Endothelial cell of umbilical vein (primary cell): ENCODE results near the gene RNF43. TPM values are rescaled to one million over a fixed set of nuclear protein-coding genes. Genes with fewer than 3 reads are reported as not detected.

Experiments used
- BruUV-seq: library from RNA; stranded (reverse); fragments of 400-500 nt; replicated peaks from 2 replicates; lab custom pipeline; 2021; lab: Mats Ljungman, UMichigan
- CTCF ChIA-PET: fragments of 300-600, 350-600 bp; sonication (Branson Sonifier 250); formaldehyde crosslinking; loops from one replicate; lab custom pipeline; 2021; ENCODE audit warnings: antibody characterized with exemption, inconsistent platforms; lab: Charles Lee
- POLR2A ChIA-PET: fragments of 300-600, 350-600 bp; sonication (Branson Sonifier 250); formaldehyde crosslinking; loops from one replicate; lab custom pipeline; 2021; ENCODE audit warnings: antibody characterized with exemption, inconsistent platforms; lab: Charles Lee
- DNase-seq: peaks from one replicate; pipeline ENCODE4 v3.0.0-alpha.2; 2011; ENCODE audit warnings: low read depth, low spot score
- FAIRE-seq: peaks from 2 replicates; lab custom pipeline; 2011; peaks lifted over from hg19 to GRCh38; lab: Jason Lieb, UNC
- H2AFZ ChIP-seq: 2 replicates; pipeline ENCODE4 v1.6.0; 2012; ENCODE audit warnings: low read depth, low read length, control low read depth, inconsistent platforms
- H3K27ac ChIP-seq: 2 replicates; pipeline ENCODE4 v1.5.1; 2011; ENCODE audit warnings: low read depth, mild to moderate bottlenecking, control low read depth, low read length, moderate library complexity; ENCODE audit not compliant: insufficient read depth
- H3K27me3 ChIP-seq, 2 experiments: 2 replicates each; pipeline versions ENCODE4 v1.6.0 to v1.6.1; 2011; ENCODE audit warnings: low read length in 2 of 2, mixed read lengths in 1 of 2; ENCODE audit not compliant: control insufficient read depth in 2 of 2, insufficient read depth in 2 of 2
- H3K36me3 ChIP-seq, 2 experiments: 2 replicates in 1 of 2; 3 replicates in 1 of 2; pipeline ENCODE4 v1.5.1; 2011; ENCODE audit warnings: low read length in 2 of 2, mild to moderate bottlenecking in 1 of 2, moderate library complexity in 1 of 2; ENCODE audit not compliant: control insufficient read depth in 2 of 2, insufficient read depth in 2 of 2; ENCODE audit errors: extremely low read depth in 1 of 2
- H3K4me1 ChIP-seq: 3 replicates; pipeline ENCODE4 v1.5.1; 2011; ENCODE audit warnings: mild to moderate bottlenecking, low read length; ENCODE audit not compliant: control insufficient read depth, insufficient read depth; ENCODE audit errors: extremely low read depth
- H3K4me2 ChIP-seq: 2 replicates; pipeline ENCODE4 v1.6.1; 2011; ENCODE audit warnings: low read length, control low read depth, mixed read lengths; ENCODE audit not compliant: insufficient read depth
- H3K4me3 ChIP-seq, 3 experiments: fragments of 200-600 bp in 1 of 3; sonication (generic), shearing (Covaris generic) in 1 of 3; replicated peaks in 1 of 3; 2 replicates each; pipeline ENCODE4 v1.5.1; 2011 to 2016; ENCODE audit warnings: control low read depth in 3 of 3, low read length in 3 of 3, mild to moderate bottlenecking in 2 of 3, inconsistent platforms in 1 of 3, low read depth in 1 of 3, moderate library complexity in 1 of 3; ENCODE audit not compliant: insufficient read depth in 1 of 3
- H3K79me2 ChIP-seq: 2 replicates; pipeline ENCODE4 v1.6.0; 2012; ENCODE audit warnings: low read length, inconsistent platforms; ENCODE audit not compliant: control insufficient read depth, insufficient read depth
- H3K9ac ChIP-seq: replicated peaks from 2 replicates; pipeline ENCODE3; 2011; ENCODE audit warnings: low read length, control low read depth; ENCODE audit not compliant: insufficient read depth; ENCODE audit errors: extremely low read depth
- H3K9me1 ChIP-seq: replicated peaks from 3 replicates; pipeline ENCODE4 v1.6.0; 2011; ENCODE audit warnings: mild to moderate bottlenecking, low read length; ENCODE audit not compliant: control insufficient read depth, insufficient read depth; ENCODE audit errors: extremely low read depth
- H3K9me3 ChIP-seq: replicated peaks from 2 replicates; pipeline ENCODE4 v1.5.1; 2012; ENCODE audit warnings: low read length, inconsistent platforms; ENCODE audit not compliant: control insufficient read depth, insufficient read depth
- H4K20me1 ChIP-seq: replicated peaks from 2 replicates; pipeline ENCODE3; 2011; ENCODE audit warnings: mild to moderate bottlenecking, low read length; ENCODE audit not compliant: control insufficient read depth, insufficient read depth; ENCODE audit errors: extremely low read depth
- CTCF ChIP-seq, 2 donors: IDR thresholded peaks; 1 replicate in 1 of 2; 2 replicates in 1 of 2; pipeline ENCODE4 v1.5.1; 2011; ENCODE audit warnings: low read length in 2 of 2, mild to moderate bottlenecking in 2 of 2, moderate library complexity in 2 of 2, control low read depth in 1 of 2, inconsistent platforms in 1 of 2, low read depth in 1 of 2; ENCODE audit not compliant: insufficient read depth in 1 of 2; ENCODE audit errors: extremely low read depth in 1 of 2
- EZH2 ChIP-seq: IDR thresholded peaks from 2 replicates; pipeline ENCODE4 v1.6.1; 2012; ENCODE audit warnings: borderline replicate concordance, low read depth, mild to moderate bottlenecking, moderate library complexity, low read length, inconsistent platforms; ENCODE audit not compliant: severe bottlenecking
- FOS ChIP-seq: IDR thresholded peaks from 2 replicates; pipeline ENCODE4 v1.6.1; 2011; ENCODE audit warnings: mild to moderate bottlenecking, low read length, moderate library complexity, borderline replicate concordance; ENCODE audit not compliant: insufficient read depth
- GATA2 ChIP-seq: IDR thresholded peaks from 2 replicates; pipeline ENCODE4 v1.7.0; 2011; ENCODE audit warnings: low read depth, mild to moderate bottlenecking, moderate library complexity, mixed read lengths, low read length; ENCODE audit not compliant: insufficient read length, insufficient read depth
- JUN ChIP-seq: IDR thresholded peaks from 2 replicates; pipeline ENCODE4 v1.6.1; 2011; ENCODE audit warnings: borderline replicate concordance, low read depth; ENCODE audit not compliant: insufficient read length, insufficient read depth
- MAX ChIP-seq: IDR thresholded peaks from 2 replicates; pipeline ENCODE4 v1.6.1; 2011; ENCODE audit not compliant: insufficient read depth, insufficient read length
- MYC ChIP-seq: IDR thresholded peaks from one replicate; pipeline ENCODE4 v1.6.1; 2011; ENCODE audit warnings: mild to moderate bottlenecking, low read depth, low read length
- POLR2A ChIP-seq: IDR thresholded peaks from 2 replicates; pipeline ENCODE4 v1.6.1; 2012; ENCODE audit warnings: low read depth, mild to moderate bottlenecking, control low read depth, low read length
- POLR2AphosphoS5 ChIP-seq: IDR thresholded peaks from 2 replicates; pipeline ENCODE4 v1.6.1; 2012; ENCODE audit warnings: low read depth, mild to moderate bottlenecking, control low read depth, low read length, moderate library complexity; ENCODE audit not compliant: insufficient read depth
- dilution Hi-C: fragments of 300-500 bp; cut with MboI; formaldehyde crosslinking; loops from one replicate; pipeline ENCODE4 v1.15.0; 2019; ENCODE audit warnings: low sequenced_read_pairs; ENCODE audit not compliant: extremely low pct_ligation_motif_present
- intact Hi-C: fragments of 100-400 bp; cut with micrococcal nuclease; formaldehyde crosslinking; loops from one replicate; pipeline ENCODE4 v1.10.0; 2022
- polyA plus RNA-seq, 4 experiments: library from polyadenylated mRNA; depleted of rRNA in 3 of 4; stranded (reverse) in 3 of 4; unstranded in 1 of 4; fragments of >200 nt; gene quantifications; 2 replicates each; pipeline versions ENCODE4 v1.2.1 to v1.2.3, GENCODE V29; 2011 to 2012; ENCODE audit warnings: missing spikeins in 1 of 4
- total RNA-seq: library from RNA; stranded (reverse); gene quantifications from 2 replicates; pipeline ENCODE4 v1.2.3, GENCODE V29; 2021

Gene RNF43
- total and polyA plus RNA-seq, 2 donors (not counting 3 experiments of a cell fraction or from before 2014, with no cell fraction given): not detected

- H3K4me3 ChIP-seq: no peak overlapping the region
- peaks cover 8 to 10% of the 10 kb centered on the region in 2 experiments for H3K27me3 ChIP-seq
- H2AFZ ChIP-seq: no peak overlapping the region
- H3K4me1 ChIP-seq: no peaks in the 10 kb centered on the region
- H3K79me2 ChIP-seq: no peaks in the 10 kb centered on the region
- H3K4me2 ChIP-seq: no peak overlapping the region
- no peaks in the 10 kb centered on the region for H3K9me3 ChIP-seq
- no peaks in the 10 kb centered on the region for H3K9me1 ChIP-seq
- BruUV-seq: no TSS peak
- dilution Hi-C loops: no loop called here
- H3K9ac ChIP-seq: no peak overlapping the region
- ChIA-PET POLR2A (no interaction called here), CTCF (no interaction called here)
- DNase-seq (no peak), FAIRE-seq (no peak)
- TF ChIP-seq MYC (no peak), MAX (no peak), CTCF (IDR thresholded peaks at IDR 0.05; ENCODE audit: extremely low read depth in 1 of 2, insufficient read depth in 1 of 2, low read depth in 1 of 2, low read length in 2 of 2) (no peak), JUN (no peak), FOS (no peak), GATA2 (no peak), POLR2A (no peak), POLR2AphosphoS5 (no peak), EZH2 (no peak)
- H4K20me1 ChIP-seq: no peaks in the 10 kb centered on the region
- no peak overlapping the region for H3K27ac ChIP-seq
- intact Hi-C loops: no loop called here
- no peaks in the 10 kb centered on the region for H3K36me3 ChIP-seq
Observed at GRCh38 chr17:58377093-58377601, 40.2 kb downstream of the RNF43 start.
